Esophagus squamous epithelium (tissue), 5 donors: Measurements from ENCODE around the gene IL11RA. TPM values are rescaled to one million over a fixed set of nuclear protein-coding genes. Genes with fewer than 3 reads are reported as not detected.

Source experiments
- DNase-seq: peaks from one replicate; lab custom pipeline; 2025; lab: John Stamatoyannopoulos, UW
- H3K27ac ChIP-seq, 4 donors: fragments of 200-600 bp; sonication (generic); one replicate each; pipeline ENCODE4 v1.5.1; 2016 to 2019; ENCODE audit warnings: mild to moderate bottlenecking in 1 of 4
- H3K27me3 ChIP-seq, 4 donors: fragments of 200-600 bp; sonication (generic); 1 replicate in 3 of 4; 2 replicates in 1 of 4; pipeline versions ENCODE4 v1.5.1 to v1.6.0; 2017 to 2021; ENCODE audit warnings: antibody characterized with exemption in 1 of 4
- H3K36me3 ChIP-seq, 3 donors: fragments of 200-600 bp; sonication (generic); one replicate each; pipeline ENCODE4 v1.5.1; 2016 to 2019
- H3K4me1 ChIP-seq, 3 donors: fragments of 200-600 bp; sonication (generic); one replicate each; pipeline ENCODE4 v1.5.1; 2017 to 2019
- H3K4me3 ChIP-seq, 4 donors: fragments of 200-600 bp; sonication (generic); 1 replicate in 3 of 4; 2 replicates in 1 of 4; pipeline ENCODE4 v1.5.1; 2016 to 2019; ENCODE audit warnings: mild to moderate bottlenecking in 2 of 4, moderate library complexity in 1 of 4
- H3K9me3 ChIP-seq, 3 donors: fragments of 200-600 bp; sonication (generic); one replicate each; pipeline ENCODE4 v1.5.1; 2016 to 2019
- CTCF ChIP-seq, 6 experiments: fragments of 450-650 bp in 4 of 6; fragments of 200-600 bp in 2 of 6; sonication (generic) in 2 of 6; IDR thresholded peaks; one replicate each; pipeline ENCODE4 v1.5.1; 2016 to 2019; ENCODE audit warnings: antibody characterized with exemption in 6 of 6, mild to moderate bottlenecking in 4 of 6, moderate library complexity in 4 of 6
- POLR2A ChIP-seq, 4 donors: fragments of 450-650 bp; IDR thresholded peaks; one replicate each; pipeline ENCODE4 v1.6.1; 2017; ENCODE audit warnings: antibody characterized with exemption in 4 of 4, mild to moderate bottlenecking in 4 of 4, moderate library complexity in 3 of 4
- WGBS, 2 donors: methylation state at CpG; one replicate each; pipeline ENCODE4 v1.1.5; 2018; 5-methylcytosine and 5-hydroxymethylcytosine counted together
- intact Hi-C: fragments of 100-400 bp; cut with DNase I; formaldehyde crosslinking; loops from one replicate; pipeline ENCODE4 v1.15.0; 2022
- total RNA-seq, 4 donors: library from RNA; depleted of rRNA; stranded (reverse); fragments of >200 nt; gene quantifications; one replicate each; pipeline ENCODE4 v1.1.0, GENCODE V29; 2016
- donor health status: DM: yes; HTN: yes; CAD: no.

IL11RA gene
- total RNA-seq: 10 to 100 TPM in 2 of 4 donors, 1 to 10 TPM in 2; 2.5 to 18.7 (median 9.3) TPM

GRCh38 chr9:34651876-34652601 lies at the start of gene IL11RA:
Gene IL11RA (plus strand): TSS chr9:34652185. CDS start chr9:34655218, 3,033 bp downstream.
- Histone ChIP-seq H3K27ac (peak within 1 kb of the TSS; percentile 54 to 88 (median 84)), H3K4me3 (peak within 1 kb of the TSS; percentile 18 to 63 (median 37)), H3K4me1 (peaks cover 43 to 73% (median 57%) of the 10 kb centered on the region in 3 donors), H3K36me3 (peaks cover 0 to 21% (median 3%) of the 10 kb centered on the region in 3 donors), H3K27me3 (no peaks in the 10 kb centered on the region), H3K9me3 (no peaks in the 10 kb centered on the region)
- intact Hi-C loops: no loop called here
- 4 to 5% methylated on average over 5 to 8 of the region's 24 CpGs for WGBS, 2 donors
- TF ChIP-seq CTCF (IDR thresholded peaks at IDR 0.05): no peak
- peak in 2 of 4 donors; percentile 9 to 25 for TF ChIP-seq POLR2A (IDR thresholded peaks at IDR 0.05)
- no peak for DNase-seq

GRCh38 chr9:34603610-34604231 lies 48.3 kb upstream of the IL11RA start:
- WGBS, 2 donors: 56 to 65% methylated on average over 4 of the region's 4 CpGs
- Histone ChIP-seq H3K4me3 (no peak overlapping the region), H3K27ac (no peak overlapping the region), H3K36me3 (no peaks in the 10 kb centered on the region), H3K9me3 (no peaks in the 10 kb centered on the region), H3K27me3 (no peaks in the 10 kb centered on the region), H3K4me1 (peaks cover 0 to 13% (median 0%) of the 10 kb centered on the region in 3 donors)
- DNase-seq: no peak
- no peak for TF ChIP-seq POLR2A (IDR thresholded peaks at IDR 0.05)
- TF ChIP-seq CTCF (IDR thresholded peaks at IDR 0.05): peak; percentile 87 to 93 (median 91)
- intact Hi-C loops: loop anchor here (5.0 kb wide), 1 partner anchor 56 kb away; no protein-coding TSS in a partner anchor

GRCh38 chr9:34606190-34606589 lies 45.8 kb upstream of the IL11RA start:
- H3K27me3 ChIP-seq: no peaks in the 10 kb centered on the region
- intact Hi-C loops: no loop called here
- TF ChIP-seq CTCF (IDR thresholded peaks at IDR 0.05) (no peak), POLR2A (IDR thresholded peaks at IDR 0.05) (no peak)

GRCh38 chr9:34606905-34607304 lies 45.1 kb upstream of the IL11RA start:
- 74 to 94% methylated on average over 2 to 3 of the region's 3 CpGs for WGBS, 2 donors
- Histone ChIP-seq H3K27ac (no peak overlapping the region), H3K4me1 (peaks cover 10 to 17% (median 12%) of the 10 kb centered on the region in 3 donors), H3K9me3 (no peaks in the 10 kb centered on the region), H3K4me3 (no peak overlapping the region), H3K36me3 (no peaks in the 10 kb centered on the region), H3K27me3 (no peaks in the 10 kb centered on the region)
- TF ChIP-seq POLR2A (IDR thresholded peaks at IDR 0.05): no peak
- no peak for TF ChIP-seq CTCF (IDR thresholded peaks at IDR 0.05)
- intact Hi-C loops: no loop called here
- no peak for DNase-seq

More at GRCh38 chr9:34606190-34606589, 45.8 kb upstream of the IL11RA start:
- peaks cover 10 to 14% (median 12%) of the 10 kb centered on the region in 3 donors for H3K4me1 ChIP-seq
- no peak for DNase-seq
- no peaks in the 10 kb centered on the region for H3K9me3 ChIP-seq
- H3K4me3 ChIP-seq: no peak overlapping the region
- no peak overlapping the region for H3K27ac ChIP-seq
- no peaks in the 10 kb centered on the region for H3K36me3 ChIP-seq

GRCh38 chr9:34607331-34607730 lies 44.7 kb upstream of the IL11RA start:
- Histone ChIP-seq H3K36me3 (no peaks in the 10 kb centered on the region), H3K9me3 (no peaks in the 10 kb centered on the region), H3K27me3 (no peaks in the 10 kb centered on the region), H3K4me1 (peaks cover 10 to 20% (median 12%) of the 10 kb centered on the region in 3 donors), H3K27ac (no peak overlapping the region), H3K4me3 (no peak overlapping the region)
- no peak for TF ChIP-seq CTCF (IDR thresholded peaks at IDR 0.05)
- TF ChIP-seq POLR2A (IDR thresholded peaks at IDR 0.05): no peak
- intact Hi-C loops: no loop called here
- WGBS, 2 donors: 36 to 45% methylated on average over 2 of the region's 2 CpGs
- no peak for DNase-seq
